Fibroblast of skin of back (primary cell): ENCODE results near the gene DVL1.

ENCODE experiments used
- DNase-seq: peaks from one replicate; pipeline ENCODE4 v3.0.0-alpha.2; 2013

Gene DVL1

DNA sequence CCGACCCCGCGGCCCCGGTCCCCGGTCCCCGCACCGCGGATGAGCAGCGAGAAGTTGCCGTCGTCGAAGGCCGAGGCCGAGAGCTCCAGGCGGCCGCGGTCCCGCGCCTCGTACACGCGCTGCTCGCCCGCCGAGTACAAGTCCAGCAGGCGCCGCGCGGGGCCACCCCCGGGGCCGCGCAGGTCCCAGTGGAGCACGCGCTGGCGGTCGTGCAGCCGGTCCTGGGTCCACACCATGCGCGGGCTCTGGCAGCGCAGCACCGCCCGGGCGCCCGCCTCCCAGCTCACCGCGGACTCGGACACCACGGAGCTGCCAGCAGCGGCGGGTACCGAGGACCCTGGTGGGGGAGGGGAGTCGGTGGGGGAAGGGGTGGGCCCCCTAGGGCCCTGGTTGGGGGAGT, 6.2 kb upstream of the DVL1 start:
- no peak for DNase-seq

DNA sequence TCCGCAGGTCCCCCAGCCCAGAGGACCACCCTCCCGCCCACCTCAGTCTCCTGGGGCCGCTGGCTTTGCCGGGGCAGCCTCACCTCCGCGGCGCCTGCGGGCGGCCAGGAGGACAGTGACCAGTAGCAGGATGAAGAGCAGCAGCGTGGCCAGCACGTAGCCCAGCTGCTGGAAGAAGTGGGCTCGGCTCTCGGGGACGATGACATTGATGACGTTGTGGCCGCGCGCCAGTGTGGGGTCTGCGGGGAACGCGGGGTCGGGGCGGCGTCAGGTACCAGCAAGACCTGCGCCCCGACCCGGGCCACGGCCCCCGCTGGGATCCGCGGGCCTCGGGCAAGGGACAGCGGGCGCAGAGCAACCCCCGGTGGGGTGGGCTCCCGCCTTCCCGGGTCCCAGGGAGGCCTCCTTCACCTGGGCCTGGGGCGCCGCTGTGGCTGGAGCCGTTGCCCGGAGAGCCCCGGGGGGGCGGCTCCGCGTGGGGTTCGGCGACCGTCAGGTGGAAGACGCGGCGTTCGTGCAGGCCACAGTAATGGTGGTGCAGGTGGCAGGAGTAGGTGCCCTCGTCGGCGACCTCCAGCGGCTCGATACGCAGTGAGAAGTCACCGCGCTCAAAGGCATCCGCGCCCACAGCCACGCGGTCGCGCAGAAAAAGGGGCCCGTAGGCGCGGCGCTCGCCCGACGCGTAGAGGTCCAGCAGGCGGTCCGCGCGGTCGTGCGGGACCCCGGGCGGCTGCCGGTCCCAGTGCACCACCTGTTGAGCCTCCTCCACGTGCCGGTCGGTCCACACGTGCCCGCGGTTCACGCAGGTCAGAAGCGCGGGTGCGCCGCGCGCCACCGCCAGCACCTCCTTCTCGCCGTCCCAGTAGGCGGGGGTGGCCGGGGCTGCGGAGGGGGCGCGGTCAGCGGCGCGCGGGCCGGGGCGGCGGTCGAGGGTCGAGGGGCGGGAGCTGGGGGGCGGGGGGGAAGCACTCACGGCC, 5.3 kb upstream of the DVL1 start:
- no peak for DNase-seq

DNA sequence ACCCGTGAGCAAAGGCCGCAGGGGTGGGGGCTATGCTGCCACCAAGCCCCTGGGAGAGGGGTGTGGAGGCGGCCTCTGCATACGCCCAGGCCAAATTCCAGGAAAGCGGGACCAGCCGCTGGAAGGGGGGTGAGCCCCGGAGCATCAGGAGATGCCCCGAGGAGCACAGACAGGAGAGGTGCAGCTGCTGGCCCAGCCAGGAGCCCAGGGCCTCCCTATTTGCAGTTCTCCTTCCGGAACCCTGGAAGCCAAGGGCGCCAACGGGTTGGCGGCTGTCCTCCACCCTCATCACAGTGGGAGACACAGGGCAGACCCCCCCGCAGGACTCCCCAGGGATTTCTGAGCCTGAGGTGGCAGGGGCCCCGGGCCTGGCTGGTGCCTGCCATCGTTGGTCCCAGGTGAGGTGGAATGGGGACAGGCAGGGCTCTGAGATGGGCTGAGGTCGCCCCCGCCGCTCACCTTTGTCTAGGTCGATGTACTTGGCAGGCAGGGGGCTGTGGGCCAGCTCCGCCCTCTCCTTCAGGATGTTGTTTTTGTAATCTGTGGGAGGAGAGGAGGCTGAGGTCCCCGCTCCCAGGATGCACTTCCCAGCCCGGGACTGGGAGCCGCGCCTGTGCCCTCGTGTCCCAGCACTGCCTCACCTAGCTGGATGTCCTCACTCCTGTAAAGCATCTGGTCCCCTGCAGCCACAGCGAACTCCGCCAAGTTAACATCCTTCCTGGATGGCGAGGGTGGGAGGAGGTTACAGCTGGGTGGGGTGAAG, 4.4 kb upstream of the DVL1 start:
- no peak for DNase-seq

DNA sequence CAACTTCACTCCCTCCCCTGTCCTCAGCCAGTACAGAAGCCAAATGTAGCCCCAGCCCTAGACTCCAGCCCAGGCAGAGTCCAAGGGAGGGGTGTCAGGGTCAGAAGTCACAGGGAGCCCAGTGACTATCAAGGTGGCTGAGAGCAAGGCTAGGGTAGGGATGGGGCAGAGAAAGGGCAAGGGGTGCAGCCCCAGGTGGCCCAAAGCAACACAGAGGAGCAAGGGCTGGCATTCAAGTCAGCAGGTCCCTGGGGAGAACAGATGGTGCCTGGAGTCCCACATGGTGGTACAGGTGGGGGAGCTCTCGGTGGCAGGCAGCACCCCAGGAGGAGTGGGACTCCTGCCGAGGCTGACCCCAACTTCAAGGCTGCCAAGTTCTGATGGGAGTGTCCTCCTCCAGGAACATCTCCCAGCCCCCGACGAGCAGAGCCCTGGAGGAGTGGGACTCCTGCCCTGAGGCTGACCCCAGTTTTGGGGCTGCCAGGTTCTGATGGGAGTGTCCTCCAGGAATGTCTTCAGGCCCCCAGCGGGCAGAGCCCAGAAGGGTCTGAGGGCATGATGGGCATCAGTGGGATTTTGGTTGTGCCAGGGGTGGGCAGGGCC, 3.7 kb upstream of the DVL1 start:
- no peak for DNase-seq

DNA sequence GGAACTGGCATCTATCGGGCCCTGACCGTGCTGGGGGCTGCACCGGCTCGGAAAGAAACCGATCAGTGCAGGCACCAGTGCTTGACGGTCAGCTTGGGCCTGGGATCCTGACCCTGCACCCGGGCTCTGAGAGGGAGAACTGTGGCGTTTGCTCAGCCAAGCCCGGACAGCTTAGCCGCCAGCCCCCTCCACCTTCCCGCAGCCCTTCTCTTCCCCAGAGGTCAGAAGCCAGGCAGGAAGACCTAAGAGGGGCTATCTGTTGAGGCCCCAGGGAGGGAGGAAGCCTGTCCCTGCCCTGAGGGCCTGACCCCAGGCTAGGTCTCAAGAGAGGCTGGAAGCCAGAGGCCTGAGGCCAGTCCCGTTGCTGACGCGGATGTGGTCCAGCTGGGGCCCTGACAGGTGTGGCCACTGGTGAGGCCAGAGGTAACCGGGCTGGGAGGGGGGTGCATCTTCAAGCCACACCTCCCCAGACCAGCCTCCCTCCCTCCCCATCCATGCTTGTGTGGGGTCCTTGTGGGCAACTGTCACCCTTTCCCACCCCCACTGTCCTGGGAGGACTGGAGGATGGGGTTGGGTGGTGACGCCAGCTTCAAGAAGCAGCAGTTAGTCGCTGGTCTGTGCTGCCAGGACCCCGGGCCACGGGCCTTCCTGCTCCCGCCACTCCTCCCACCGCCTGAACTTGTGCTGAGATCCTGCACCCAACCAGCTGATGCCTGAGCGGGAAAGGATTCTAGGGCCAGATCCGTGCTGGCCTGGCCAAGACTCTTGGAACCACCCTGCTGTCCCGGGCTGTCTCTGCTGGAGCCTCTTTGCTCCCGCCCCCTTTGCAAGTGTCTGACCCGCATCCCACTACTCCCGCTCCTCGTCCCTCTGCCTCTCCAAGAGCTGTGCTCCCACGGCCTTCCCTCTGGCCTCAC, 2.6 kb upstream of the DVL1 start:
- peak; percentile 43 for DNase-seq

DNA sequence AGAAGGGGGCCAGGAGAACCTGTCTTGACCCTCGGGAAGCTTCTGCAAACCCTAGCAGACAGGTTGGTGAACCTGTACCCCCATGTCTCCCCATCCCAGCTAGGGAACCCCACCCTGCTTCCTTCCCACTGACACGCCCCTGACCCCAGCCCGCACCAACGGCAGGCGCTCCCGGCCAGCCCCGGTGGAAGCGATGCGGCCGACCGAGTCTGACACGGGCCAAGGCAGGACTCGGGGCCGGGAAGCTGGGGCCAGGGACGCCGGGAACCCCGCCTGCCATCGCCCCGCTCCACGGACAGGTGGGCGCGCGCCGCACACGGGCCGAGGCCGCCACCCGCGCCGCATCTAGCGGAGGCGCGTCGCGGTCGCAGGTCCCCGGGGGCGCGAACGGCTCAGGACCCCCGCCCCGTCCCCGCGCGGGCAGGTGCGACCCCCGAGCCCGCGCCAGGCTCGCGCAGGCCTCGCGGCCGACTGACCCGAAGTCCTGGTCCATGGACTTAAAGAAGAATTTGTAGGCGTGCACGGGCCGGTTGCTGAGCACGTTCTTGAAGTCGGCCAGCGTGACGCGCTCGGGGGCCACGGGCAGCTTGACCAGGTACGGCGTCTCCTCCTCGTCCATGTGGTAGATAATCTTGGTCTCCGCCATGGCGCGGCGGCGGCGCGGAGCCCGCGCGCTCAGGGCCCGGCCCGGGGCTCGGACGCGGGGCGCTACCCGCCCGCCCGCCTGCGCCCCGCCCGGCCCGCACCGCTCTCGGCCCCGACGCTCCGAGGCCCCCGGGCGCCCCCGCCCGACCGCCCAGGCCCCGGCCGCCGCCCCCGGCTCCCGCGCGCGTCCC, 580 bp downstream of the DVL1 start:
- DNase-seq, result no peak

DNA sequence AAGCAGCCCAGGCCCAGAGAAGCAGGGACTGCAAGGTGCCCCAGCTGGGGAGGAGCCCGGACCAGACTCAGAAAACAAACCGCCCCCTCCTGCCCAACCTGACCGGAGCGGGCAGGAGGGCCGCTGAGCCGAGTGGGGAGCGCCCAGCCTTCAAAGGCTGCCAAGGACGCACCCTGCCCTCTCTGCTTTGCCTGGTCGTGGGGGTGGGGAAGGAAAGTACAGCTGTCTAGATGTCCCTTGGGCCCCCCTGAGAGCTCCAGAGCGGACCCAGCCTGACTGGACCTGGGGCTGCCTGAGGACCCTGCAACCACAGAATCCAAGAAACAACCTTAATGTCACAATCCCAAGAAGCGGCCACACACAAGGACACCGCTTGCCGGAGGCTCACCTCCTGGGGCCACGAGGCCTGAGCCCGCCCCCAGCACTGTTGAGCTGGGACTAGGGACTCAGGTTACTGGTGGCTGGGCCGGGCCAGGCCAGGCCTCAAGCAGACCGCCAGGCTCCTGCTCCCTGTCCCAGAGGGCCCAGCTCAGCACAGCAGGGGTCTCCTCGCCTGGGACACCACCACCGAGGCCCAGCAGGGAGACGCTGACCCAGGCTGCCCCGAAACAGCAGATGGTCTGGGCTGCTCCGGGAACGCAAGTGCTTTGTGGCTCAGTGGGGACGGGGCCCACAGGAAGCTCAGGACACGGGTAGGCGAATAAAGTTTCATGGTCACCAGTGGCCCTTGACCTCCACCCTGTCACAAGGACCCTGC, 1.4 kb downstream of the DVL1 start:
- DNase-seq, result no peak

DNA sequence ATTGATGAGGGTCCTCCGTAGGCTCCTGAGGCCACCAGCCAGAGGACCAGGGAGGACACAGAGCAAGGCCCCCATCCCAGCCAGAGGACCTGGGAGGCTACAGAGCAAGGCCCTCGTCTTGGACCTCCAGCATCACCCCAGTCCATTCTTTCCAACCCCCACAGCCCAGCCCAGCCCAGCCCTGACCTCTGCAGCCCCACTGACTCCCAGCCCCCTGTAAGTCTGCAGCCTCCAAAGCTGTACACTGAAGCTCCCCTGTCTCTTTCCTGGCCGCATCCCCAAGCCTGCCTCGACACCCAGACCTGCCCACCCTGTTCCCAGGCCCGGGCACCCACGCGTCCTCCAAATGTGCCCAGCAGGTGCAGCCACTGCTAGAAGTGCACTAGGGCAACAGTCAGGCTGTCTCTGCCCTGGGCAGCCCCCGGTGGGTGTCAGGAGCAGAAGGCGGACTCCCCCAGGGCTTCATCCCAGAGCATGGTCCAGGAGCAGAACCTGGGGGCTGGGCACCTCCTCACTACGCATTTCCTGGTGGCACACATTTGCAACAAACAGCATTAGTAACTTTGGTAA, 2.1 kb downstream of the DVL1 start:
- DNase-seq, result no peak

DNA sequence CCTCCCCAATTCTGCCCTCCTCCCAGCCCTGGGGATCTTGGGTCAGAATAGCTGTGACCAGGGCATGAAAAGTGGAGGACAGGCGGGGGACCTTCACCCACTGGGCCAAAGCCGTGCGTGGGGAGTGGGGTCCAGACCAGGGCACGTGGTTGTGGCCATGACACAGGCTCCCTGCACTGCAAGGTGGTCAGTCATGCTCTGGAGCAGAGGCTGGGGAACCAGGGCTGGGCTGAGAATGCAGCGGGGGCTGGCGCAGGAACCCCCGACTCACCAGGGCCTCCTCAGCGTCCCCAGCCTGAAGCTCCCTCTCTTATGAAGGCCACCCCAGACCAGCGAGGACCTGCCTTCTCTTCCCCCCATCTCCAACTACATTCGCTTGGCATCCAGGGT, 2.7 kb downstream of the DVL1 start:
- no peak for DNase-seq

DNA sequence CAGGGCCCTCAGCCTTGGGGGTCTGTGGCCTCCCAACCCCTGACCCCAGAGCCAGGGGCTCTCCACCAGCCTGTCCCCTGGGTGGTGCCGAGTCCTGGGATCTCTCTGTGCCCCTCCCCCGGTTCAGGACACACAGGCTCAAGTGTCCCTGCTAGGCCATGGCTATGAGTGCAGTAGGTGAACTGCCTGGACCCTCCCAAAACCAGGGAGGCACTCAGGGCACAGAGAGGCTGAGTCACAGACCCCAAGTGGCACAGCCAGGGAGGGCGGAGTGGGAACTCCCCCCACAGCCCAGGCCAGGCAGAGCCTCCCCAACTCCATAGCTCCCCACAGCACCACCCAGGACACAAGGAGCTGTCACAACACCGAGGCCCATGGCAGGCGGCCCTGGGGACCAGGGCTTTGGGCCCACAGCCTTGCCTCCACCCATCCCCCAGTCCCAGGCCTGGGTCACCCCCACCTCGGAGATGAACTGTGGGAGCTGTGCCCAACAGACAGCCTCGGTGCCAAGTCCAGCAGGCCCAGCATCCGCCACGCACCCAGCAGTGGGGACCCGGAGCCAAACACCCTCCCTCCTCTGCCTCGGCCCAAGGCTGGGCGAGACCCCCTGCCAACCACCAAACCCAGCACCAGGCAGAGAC, 3.2 kb downstream of the DVL1 start:
- DNase-seq, result no peak

DNA sequence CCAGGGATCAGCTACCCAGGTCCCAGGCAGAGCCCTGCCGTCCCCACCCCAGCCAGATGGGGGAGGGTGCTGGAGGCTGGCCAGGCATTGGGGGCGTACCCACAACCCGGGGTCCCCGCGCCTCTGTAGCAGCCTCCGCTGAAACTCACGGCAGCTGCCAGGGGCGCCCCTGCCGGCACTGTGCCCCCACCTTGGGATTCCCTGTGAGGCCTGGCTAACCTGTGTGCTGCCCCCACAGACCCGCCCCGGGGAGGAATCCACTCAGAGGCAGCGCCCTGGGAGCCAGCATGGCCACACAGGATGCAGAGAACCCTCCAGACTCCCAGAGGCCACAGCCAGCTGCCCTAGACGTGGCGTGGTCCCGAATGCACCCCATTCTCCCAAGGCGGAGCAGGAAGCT, 3.8 kb downstream of the DVL1 start:
- no peak for DNase-seq

DNA sequence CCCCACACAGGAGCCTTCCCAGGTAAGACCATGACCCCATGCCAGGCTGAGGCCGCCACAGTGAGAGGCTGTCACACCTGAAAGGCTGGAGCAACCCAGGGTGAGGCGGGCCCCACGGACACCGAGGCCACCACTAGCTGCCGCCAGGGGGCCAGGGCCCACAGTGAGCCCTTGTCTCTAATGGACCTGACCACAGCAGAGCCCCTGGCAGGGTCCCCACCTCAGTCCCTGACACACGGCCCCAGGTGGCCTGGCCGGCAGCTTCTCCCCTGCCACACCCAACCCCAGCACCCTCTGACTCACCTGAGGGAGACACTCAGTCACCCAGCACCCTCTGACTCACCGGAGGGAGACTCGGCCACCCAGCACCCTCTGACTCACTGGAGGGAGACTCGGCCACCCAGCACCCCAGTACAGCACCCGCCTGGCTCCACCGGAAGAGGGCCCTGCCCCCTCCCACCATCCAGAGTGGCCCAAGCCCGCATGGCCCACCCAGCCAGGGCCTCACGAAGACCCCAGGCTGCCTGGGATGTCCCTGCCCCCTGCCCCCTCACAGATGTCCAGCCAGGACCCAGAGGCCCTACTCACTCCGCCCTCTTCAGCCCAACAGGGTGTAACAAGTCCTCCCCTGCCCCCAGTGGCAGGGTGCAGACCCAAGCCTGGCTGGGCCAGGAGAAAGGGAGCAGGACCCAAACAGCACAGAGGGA, 4.4 kb downstream of the DVL1 start:
- peak; percentile 81 for DNase-seq

DNA sequence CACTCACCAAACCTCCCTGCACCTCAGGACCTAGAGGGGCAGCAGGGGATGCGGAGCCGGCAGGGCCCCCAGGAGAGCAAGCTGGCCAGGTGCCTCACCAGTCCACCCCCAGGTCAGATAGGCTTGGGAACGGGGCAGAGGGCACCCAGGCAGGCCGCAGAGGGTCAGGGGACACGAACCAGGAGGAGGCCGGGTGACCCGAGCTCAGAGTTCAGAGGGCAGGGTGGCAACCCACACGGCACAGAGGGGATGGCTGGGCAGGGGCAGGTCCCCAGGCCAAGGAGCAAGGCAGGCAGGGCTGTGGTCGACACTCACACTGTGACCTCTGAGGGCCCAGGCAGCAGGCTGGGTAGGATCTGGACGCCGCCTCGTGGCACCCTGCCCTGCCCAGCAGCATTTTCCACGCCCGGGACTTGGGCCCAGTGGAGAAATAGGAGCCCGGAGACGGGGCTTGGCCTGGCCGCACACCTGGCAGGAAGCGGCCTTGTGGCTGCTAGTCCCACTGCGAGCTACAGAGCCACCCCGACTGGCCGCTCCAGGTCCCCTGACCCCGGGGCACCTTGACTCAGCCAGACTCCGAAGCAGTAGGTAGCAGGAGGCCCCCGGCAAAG, 5.3 kb downstream of the DVL1 start:
- no peak for DNase-seq

DNA sequence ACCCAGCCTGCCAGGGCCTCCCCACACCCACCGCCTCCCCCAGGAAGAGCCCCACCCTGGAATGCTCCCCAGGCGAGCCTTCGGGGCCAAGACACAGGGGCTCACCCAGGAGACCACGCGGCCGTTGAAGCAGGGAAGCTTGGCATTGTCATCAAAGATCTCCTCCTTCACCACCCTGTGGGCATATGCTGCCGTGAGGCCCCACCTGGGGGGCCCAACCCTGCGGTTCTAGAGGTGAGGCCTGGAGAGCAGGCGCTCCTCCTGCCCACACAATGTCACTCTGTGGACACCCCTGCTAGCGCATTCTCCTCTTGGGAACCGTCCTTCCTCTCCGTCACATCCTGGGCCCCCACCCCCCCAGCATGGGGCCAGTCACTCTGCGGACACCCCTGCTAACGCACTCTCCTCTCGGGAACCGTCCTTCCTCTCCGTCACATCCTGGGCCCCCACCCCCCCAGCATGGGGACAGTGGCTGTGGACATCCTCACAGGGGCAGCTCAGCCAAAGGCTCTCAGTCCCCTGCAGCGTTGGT, 6.6 kb downstream of the DVL1 start:
- no peak for DNase-seq

DNA sequence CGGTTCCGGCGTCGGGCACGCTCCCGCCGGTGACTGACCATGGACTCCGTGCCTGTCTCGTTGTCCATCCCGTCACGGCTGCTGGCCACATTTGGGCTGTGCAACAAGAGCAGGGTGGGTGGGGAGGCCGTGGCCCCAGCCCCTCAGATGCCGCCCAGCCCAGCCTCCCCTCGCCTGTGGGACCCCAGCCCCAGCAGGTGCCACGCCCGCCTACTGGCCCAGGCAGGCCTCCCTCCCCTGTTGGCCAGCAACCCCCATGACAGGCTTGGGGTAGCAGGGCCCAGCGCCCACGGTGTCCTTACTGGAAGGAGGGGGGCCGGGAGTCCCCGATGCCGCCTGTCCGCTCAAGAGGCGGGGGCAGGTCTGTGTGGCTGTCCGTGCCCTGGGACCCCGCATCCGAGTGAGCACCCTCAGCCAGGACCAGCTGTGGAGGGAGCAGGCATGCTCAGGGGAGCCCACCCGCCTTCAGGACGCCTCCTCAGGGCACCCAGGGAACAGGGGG, 7.1 kb downstream of the DVL1 start:
- no peak for DNase-seq

DNA sequence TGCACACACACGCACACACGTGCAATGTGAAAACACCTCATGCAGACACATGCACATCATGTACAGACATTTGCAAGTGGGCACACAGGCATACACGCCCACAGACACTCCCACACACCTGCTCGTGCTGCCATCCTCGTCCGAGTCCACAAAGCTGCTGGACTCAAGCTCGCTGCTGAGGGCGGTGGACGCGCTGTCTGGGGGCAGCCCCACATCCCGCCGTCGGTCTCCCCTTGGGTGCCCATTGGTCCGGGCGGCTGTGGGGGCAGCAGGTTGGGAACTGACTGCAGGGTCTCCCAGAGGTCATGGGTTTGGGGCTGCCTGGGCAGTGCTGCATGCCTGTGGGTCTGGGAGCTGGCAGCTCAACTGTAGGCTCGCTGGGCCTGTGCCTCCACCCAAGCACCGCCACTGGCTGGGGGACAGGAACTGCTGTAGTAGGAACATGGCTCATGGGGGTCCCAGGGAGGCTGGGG, 7.6 kb downstream of the DVL1 start:
- no peak for DNase-seq

DNA sequence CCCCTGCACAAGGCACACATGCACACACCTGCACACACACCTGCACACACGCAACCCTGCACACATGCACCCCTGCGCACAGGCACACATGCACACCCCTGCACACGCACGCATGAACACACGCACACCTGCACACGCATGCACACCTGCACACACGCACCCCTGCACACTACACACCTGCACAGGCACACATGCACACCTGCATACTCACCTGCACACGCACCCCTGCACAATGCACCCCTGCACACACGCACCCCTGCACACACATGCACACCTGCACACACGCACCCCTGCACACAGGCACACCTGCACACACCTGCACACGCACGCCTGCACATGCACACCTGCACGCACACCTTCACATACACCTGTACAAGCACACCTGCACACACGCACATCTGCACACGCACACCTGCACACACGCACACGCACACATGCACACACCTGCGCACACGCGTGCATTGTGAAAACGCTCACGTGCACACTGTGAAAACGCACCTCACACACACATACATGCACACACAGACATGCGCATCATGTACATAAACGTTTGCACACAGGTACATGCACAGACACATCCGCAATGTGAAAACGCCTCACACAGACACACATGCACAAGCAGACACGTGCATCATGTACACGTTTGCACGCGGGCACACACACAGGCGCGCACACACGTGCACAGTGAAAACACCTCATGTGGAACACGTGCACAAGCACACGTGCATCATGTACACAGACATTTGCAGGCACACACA, 8.2 kb downstream of the DVL1 start:
- no peak for DNase-seq
